Activated CD4-positive, alpha-beta T cell treated with anti-CD3 and anti-CD28 coated beads for 36 hours (primary cell): ENCODE data around the gene RELT. TPM values are rescaled to one million over a fixed set of nuclear protein-coding genes. Genes with fewer than 3 reads are reported as not detected.
A peak's percentile ranks its signal among the peaks of the same experiment; 100 is the strongest.

Experiments used
- ATAC-seq: fragments of 200-7000 bp; cut with Tn5 transposase; one replicate; pipeline ENCODE4 v1.10.0; 2021; ENCODE audit warnings: mild to moderate bottlenecking, moderate library complexity
- CTCF ChIA-PET: fragments of 350-600 bp; sonication (Branson Sonifier 250); formaldehyde crosslinking; loops from one replicate; lab custom pipeline; 2021; ENCODE audit warnings: antibody characterized with exemption; lab: Charles Lee
- POLR2A ChIA-PET: fragments of 350-600 bp; sonication (Branson Sonifier 250); formaldehyde crosslinking; loops from one replicate; lab custom pipeline; 2021; ENCODE audit warnings: antibody characterized with exemption, inconsistent platforms; lab: Charles Lee
- DNase-seq: peaks from one replicate; pipeline ENCODE4 v3.0.0-alpha.2; 2020
- H3K27ac Mint-ChIP-seq: one replicate; pipeline ENCODE4 v1.8.0; 2021; ENCODE audit warnings: mixed read lengths
- H3K27me3 Mint-ChIP-seq: one replicate; pipeline ENCODE4 v1.8.0; 2021; ENCODE audit warnings: mixed read lengths
- H3K36me3 Mint-ChIP-seq: one replicate; pipeline ENCODE4 v1.8.0; 2021; ENCODE audit warnings: low read depth, mixed read lengths
- H3K4me1 Mint-ChIP-seq: one replicate; pipeline ENCODE4 v1.8.0; 2021; ENCODE audit warnings: mixed read lengths
- H3K4me3 Mint-ChIP-seq: one replicate; pipeline ENCODE4 v1.8.0; 2021; ENCODE audit warnings: mild to moderate bottlenecking, moderate library complexity, mixed read lengths
- H3K9me3 Mint-ChIP-seq: one replicate; pipeline ENCODE4 v1.8.0; 2021; ENCODE audit warnings: low read depth, mixed read lengths
- intact Hi-C, 2 experiments: fragments of 100-400 bp; cut with DNase I in 1 of 2; cut with micrococcal nuclease in 1 of 2; formaldehyde crosslinking; loops; one replicate each; pipeline versions ENCODE4 v1.14.2 to v1.15.1; 2022 to 2024; cut with DNase I, micrococcal nuclease
- total RNA-seq, 2 experiments: library from RNA; stranded (reverse); gene quantifications; one replicate each; pipeline ENCODE4 v1.2.3, GENCODE V29; 2021

The RELT gene
- total RNA-seq, 2 experiments from 2014 or later: 18.5 to 21.3 TPM

DNA sequence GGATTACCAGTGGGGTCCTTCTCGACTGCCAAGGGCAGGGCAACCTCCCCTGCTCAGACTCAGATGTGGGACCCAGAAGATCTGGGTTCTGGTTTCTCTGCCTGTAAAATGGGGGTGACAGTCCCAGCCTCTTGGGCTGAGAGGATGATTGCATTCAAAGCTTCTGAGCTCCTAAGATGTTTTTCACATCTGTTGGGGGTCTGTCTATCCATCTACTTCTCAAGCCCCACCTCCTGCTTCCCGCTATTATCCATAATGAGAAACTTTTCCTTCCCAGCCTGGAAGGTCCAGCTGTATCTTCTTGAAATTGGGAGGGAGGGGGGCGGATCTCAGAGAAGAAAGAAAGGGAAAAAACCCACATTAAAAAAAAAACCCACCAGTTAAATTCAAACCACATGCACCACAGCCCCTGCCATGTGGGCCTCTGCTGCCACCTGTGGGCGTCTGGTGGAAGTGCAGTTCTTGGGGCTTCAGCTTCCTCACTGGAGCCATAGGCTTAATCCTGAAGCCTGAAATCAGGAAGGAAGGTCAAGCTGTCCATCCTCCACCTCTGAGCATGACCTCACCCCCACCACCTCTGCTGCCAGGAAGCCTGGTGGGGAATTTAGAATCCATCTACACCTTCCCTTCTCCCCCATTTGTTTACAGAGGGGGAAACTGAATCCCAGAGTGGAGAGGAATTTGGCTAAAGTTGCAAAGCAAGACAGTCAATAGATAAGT is 40.8 kb upstream of the RELT start:
- no peaks in the 10 kb centered on the region for H3K9me3 Mint-ChIP-seq
- no peaks in the 10 kb centered on the region for H3K4me1 Mint-ChIP-seq
- H3K27me3 Mint-ChIP-seq: no peaks in the 10 kb centered on the region
- ChIA-PET CTCF (interaction anchor here (0.6 to 6.2 kb wide), 30 partner anchors 8 to 930 kb away, joined by 3 to 91 read pairs (median 4); partner anchors contain the start of gene ARHGEF17), POLR2A (interaction anchor here (0.6 kb wide), 1 partner anchor 189 kb away, joined by 3 read pairs; no protein-coding TSS in a partner anchor)
- no peak overlapping the region for H3K4me3 Mint-ChIP-seq
- intact Hi-C loops: loop anchor here (1.0 kb wide), 2 partner anchors 28 to 40 kb away; no protein-coding TSS in a partner anchor
- no peaks in the 10 kb centered on the region for H3K36me3 Mint-ChIP-seq
- ATAC-seq: peak; percentile 63
- no peak overlapping the region for H3K27ac Mint-ChIP-seq
- DNase-seq: peak; percentile 86

DNA sequence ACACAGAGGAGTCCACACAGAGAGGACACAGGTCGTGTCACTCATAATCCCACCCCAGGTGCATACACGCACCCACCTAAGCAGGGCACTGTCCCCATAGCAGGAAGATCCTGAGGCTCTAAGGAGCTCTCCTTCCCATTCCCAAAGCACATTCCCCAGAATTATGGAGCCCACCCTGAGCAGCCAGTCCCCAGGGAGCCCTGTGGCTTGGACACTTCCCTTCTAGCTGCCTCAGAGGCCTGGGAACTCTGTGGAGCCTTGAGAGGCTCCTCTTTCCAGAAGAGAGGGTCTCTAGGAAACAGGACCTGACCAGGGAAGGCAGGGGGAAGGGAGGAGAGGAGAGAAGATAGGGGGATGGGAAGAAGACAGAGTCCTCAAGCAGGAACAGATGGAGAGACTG is 38.4 kb upstream of the RELT start:
- DNase-seq (no peak), ATAC-seq (no peak)
- Mint-ChIP-seq H3K4me1 (no peaks in the 10 kb centered on the region), H3K9me3 (no peaks in the 10 kb centered on the region), H3K4me3 (no peak overlapping the region), H3K27ac (no peak overlapping the region), H3K27me3 (no peaks in the 10 kb centered on the region), H3K36me3 (no peaks in the 10 kb centered on the region)
- ChIA-PET CTCF (interaction anchor here (0.6 to 6.2 kb wide), 9 partner anchors 13 to 467 kb away, joined by 3 to 91 read pairs (median 3); partner anchors contain the start of gene ARHGEF17), POLR2A (no interaction called here)
- intact Hi-C loops: no loop called here

DNA sequence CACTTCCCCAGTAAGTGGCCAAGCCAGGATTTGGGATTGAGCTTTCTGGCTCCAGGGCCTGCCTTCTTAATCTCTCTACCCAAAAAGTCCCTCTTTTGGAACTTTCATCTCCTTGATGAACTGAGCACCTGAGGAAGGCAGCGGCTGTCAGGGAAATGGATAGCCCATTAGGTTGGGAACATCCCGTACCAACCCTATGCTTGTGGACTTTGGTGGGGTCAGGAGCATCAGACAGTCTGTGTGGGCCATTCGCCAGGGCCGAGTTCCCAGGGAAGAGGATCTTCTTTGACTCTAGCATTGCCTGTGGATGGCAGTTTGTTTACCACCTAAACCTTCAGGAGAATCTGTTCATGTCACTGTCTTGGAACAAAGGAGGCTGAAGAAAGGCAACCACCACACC is 37.9 kb upstream of the RELT start:
- Mint-ChIP-seq H3K27me3 (no peaks in the 10 kb centered on the region), H3K4me1 (no peaks in the 10 kb centered on the region), H3K9me3 (no peaks in the 10 kb centered on the region), H3K4me3 (no peak overlapping the region), H3K36me3 (no peaks in the 10 kb centered on the region), H3K27ac (no peak overlapping the region)
- intact Hi-C loops: no loop called here
- CTCF ChIA-PET: interaction anchor here (0.9 to 6.2 kb wide), 4 partner anchors 13 to 468 kb away, joined by 3 to 91 read pairs (median 8); partner anchors contain the start of gene ARHGEF17
- ATAC-seq (no peak), DNase-seq (no peak)
- POLR2A ChIA-PET: no interaction called here

DNA sequence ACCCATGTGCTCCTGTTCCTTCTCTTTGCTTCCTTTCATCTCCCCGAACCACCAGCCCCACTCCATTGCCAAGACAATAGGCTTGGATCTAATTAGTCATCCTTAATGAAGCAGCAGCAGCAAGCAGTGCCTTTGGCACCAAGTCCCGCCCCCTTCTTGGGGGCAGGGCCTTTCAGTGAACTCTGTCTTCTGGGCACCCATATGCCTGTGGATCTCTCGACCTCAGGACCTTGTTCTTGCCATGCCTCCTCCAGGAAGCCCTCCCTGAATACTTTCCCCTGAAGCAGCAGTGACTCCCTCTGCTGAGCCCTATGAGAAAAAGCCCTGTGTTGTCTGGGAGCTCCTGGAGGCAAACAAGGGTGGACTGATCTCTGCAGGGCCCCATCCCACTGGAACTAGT is 36.0 kb upstream of the RELT start:
- H3K9me3 Mint-ChIP-seq: no peaks in the 10 kb centered on the region
- no peaks in the 10 kb centered on the region for H3K27me3 Mint-ChIP-seq
- H3K4me1 Mint-ChIP-seq: no peaks in the 10 kb centered on the region
- DNase-seq (peak; percentile 24), ATAC-seq (peak; percentile 43)
- CTCF ChIA-PET: interaction anchor here (0.7 to 2.9 kb wide), 2 partner anchors 11 to 319 kb away, joined by 3 to 19 read pairs; no protein-coding TSS in a partner anchor
- no peak overlapping the region for H3K27ac Mint-ChIP-seq
- H3K36me3 Mint-ChIP-seq: no peaks in the 10 kb centered on the region
- H3K4me3 Mint-ChIP-seq: no peak overlapping the region
- POLR2A ChIA-PET: no interaction called here
- intact Hi-C loops: no loop called here

DNA sequence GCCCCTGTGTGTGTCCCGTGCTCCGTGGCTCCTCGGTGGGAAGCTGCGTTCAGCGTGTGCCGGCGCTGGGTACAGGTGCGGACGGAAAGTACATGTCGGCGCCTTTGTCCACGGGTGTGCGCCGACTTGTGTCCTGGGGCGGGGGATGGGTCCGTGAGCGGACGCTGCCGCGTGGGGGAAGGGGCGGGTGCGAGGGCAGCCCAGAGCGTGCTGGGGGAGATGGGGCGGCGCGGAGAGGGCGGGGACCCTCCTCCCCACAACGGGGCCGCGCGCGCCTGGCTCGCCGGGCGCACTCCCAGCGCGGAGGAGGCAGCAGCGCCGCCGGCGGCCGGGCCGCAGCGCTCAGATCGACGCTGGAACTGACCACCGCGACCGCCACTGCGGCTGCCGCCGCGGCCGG is 33.6 kb upstream of the RELT start:
- intact Hi-C loops: no loop called here
- Mint-ChIP-seq H3K27ac (no peak overlapping the region), H3K4me1 (no peaks in the 10 kb centered on the region), H3K9me3 (no peaks in the 10 kb centered on the region), H3K4me3 (no peak overlapping the region), H3K27me3 (no peaks in the 10 kb centered on the region), H3K36me3 (no peaks in the 10 kb centered on the region)
- POLR2A ChIA-PET: no interaction called here
- CTCF ChIA-PET: interaction anchor here (2.9 kb wide), 1 partner anchor 9 kb away, joined by 19 read pairs; no protein-coding TSS in a partner anchor
- ATAC-seq (no peak), DNase-seq (no peak)

DNA sequence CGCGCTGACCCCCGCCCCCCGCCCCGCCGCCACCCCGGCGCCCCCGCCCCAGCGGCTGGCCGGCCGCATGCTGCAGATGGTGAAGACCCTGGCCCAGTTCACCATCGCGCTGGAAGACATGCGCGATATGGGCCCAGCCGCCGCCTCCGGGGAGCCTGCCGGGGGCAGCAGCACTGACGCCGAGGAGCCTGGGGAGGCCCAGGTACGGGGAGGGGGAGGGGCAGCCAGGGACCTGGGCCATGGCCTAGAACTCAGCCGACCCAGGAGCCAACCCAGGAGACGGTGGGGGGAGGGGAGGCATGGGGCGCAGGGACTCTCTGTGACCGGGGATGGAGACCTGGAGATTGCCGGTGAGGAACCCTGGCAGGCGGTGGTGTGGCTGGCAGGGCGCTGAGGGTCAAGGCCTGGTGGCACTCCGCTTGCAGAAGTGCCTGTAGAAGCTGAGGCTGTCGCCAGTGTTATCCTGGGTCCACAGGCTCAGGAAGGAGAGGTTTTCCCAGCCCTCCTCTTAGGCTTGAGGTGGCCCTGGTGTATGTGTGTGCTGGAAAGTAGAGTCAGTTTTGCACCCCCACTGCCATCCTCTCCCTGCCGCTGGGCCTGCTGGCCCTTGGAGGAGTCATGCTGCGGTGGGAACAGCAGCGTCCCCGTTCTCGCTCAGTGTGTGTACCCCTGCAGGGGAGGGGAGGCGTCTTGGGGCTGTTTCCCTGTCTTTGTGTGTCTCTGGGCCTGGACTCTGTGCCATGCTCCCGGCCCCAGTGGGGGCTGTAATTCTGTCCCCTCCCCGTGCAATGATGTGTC is 32.9 kb upstream of the RELT start:
- ChIA-PET POLR2A (no interaction called here), CTCF (no interaction called here)
- intact Hi-C loops: no loop called here
- DNase-seq: no peak
- Mint-ChIP-seq H3K4me1 (no peaks in the 10 kb centered on the region), H3K36me3 (no peaks in the 10 kb centered on the region), H3K27ac (no peak overlapping the region), H3K4me3 (no peak overlapping the region), H3K9me3 (no peaks in the 10 kb centered on the region), H3K27me3 (no peaks in the 10 kb centered on the region)
- ATAC-seq: no peak

DNA sequence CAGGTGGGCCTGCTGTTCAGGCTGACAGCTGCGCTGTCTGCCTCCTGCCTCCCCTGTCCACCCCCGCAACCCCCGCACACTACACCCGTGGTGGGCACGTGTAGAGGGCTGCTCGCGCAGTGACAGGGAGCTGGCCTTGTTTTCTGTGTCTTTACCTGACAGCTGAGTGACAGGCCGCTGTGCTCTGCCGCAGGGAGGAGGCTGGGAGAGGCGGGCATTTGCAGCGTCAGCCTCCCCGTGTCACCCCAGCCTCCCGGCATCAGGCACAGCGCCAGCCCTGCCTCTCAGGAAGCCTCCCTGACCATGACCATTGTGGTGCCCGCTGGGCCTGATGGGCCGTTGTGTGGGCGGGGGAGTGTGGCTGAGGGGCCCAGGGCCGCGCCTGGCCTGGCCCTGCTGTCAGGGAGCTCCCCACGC is 32.0 kb upstream of the RELT start:
- H3K9me3 Mint-ChIP-seq: no peaks in the 10 kb centered on the region
- DNase-seq (no peak), ATAC-seq (no peak)
- intact Hi-C loops: no loop called here
- POLR2A ChIA-PET: interaction anchor here (0.9 kb wide), 1 partner anchor 35 kb away, joined by 7 read pairs; no protein-coding TSS in a partner anchor
- H3K27ac Mint-ChIP-seq: no peak overlapping the region
- CTCF ChIA-PET: interaction anchor here (0.6 to 0.7 kb wide), 2 partner anchors 273 to 284 kb away, joined by 3 read pairs; no protein-coding TSS in a partner anchor
- H3K27me3 Mint-ChIP-seq: no peaks in the 10 kb centered on the region
- no peaks in the 10 kb centered on the region for H3K4me1 Mint-ChIP-seq
- H3K4me3 Mint-ChIP-seq: no peak overlapping the region
- no peaks in the 10 kb centered on the region for H3K36me3 Mint-ChIP-seq

DNA sequence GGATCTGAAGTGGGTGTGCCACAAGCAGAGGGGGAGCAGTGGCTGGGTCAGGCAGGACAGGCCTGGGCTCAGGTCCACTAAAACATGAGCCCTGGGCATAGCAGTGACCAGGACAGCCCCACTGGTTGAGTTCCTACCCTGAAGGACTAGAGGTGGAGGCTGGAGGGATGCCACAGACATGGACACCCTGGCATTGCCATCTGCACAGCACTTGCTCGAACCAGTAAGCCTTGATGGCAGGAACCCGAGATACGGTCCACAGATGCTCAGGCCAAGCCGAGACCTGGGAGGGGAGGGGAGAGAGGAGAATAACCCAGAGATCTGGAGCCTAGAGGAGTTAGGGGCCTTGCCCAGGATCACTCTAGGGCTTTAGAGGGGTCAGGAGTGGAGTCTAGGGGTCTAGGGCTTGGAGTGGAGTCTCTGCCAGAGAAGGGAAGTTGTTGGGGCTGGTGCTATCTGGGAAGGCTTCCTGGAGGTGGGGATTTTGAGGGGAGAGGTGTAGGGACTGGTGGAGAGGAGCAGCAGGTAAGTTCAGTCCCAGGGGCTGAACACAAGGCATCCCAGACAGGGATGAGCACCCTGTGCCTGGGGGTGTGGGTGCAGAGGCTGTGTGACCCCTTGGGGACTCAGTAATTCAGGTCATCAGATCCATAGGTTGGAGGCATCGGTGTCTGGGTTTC is 30.6 kb upstream of the RELT start:
- intact Hi-C loops: no loop called here
- no peaks in the 10 kb centered on the region for H3K4me1 Mint-ChIP-seq
- no peak for ATAC-seq

DNA sequence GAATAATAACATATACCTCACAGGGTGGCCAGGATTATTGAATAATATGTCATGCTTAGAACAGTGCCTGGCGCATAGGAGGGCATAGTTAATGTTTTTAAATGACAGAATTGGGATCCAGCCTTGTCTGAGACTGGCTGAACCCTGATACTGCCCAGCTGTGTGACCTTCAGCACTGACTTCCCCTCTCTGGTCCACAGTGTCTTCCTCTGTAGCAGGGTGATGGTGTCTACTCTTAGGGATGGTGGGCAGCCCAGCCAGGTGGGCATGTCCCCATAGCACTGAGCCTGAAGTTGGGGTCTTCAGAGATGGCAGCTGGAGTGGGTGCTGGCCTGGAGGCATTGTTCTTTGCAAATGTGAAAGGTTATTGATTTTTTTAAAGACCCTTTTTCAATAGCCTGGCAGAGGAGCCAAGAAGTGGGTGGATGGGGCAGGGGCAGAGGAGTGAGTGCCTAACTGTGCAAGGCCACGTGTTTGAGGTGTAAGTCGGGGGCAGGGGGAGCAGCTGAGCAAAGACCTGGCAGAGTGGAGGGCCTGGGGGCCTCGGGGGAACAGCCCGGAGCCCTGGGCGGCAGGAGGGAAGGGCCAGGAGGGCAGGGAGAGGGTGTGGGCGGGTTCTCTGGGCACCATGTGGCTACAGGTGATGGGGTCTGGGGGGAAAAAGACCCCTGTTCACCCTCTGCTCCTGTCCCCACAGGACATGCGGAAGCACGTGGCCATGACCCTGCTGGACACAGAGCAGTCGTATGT is 29.8 kb upstream of the RELT start:
- H3K4me1 Mint-ChIP-seq: peaks cover 1% of the 10 kb centered on the region
- no peaks in the 10 kb centered on the region for H3K36me3 Mint-ChIP-seq
- H3K9me3 Mint-ChIP-seq: no peaks in the 10 kb centered on the region
- ATAC-seq (no peak), DNase-seq (no peak)
- ChIA-PET POLR2A (no interaction called here), CTCF (no interaction called here)
- no peaks in the 10 kb centered on the region for H3K27me3 Mint-ChIP-seq
- no peak overlapping the region for H3K4me3 Mint-ChIP-seq
- no peak overlapping the region for H3K27ac Mint-ChIP-seq
- intact Hi-C loops: no loop called here

More for the DNA sequence above, 30.6 kb upstream of the RELT start:
- Mint-ChIP-seq H3K4me3 (no peak overlapping the region), H3K27me3 (no peaks in the 10 kb centered on the region), H3K36me3 (no peaks in the 10 kb centered on the region), H3K27ac (no peak overlapping the region), H3K9me3 (no peaks in the 10 kb centered on the region)
- no peak for DNase-seq
- POLR2A ChIA-PET: no interaction called here
- CTCF ChIA-PET: no interaction called here

DNA sequence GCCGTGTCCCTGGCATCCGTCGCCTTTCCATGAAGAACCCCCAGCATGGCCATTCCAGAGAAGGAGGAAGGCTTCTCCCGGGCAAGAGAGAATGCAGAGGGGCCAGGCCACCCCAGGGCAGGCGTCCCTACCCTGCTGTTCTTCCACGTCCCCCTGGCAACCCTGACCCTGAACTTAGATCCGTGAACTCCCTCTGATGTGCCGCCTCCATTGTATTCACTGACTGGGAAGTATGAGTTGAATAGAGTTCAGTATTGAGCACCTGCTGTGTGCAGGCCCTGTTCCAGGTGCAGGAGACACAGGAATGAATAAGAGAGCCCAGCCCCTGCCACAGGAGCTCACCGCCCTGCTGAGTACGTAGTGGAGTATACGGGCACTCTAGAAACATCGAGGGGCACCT is 29.1 kb upstream of the RELT start:
- Mint-ChIP-seq H3K4me3 (no peak overlapping the region), H3K36me3 (no peaks in the 10 kb centered on the region), H3K9me3 (no peaks in the 10 kb centered on the region), H3K4me1 (peaks cover 2% of the 10 kb centered on the region), H3K27me3 (no peaks in the 10 kb centered on the region), H3K27ac (no peak overlapping the region)
- ChIA-PET CTCF (interaction anchor here (1.1 kb wide), 1 partner anchor 21 kb away, joined by 4 read pairs; no protein-coding TSS in a partner anchor), POLR2A (no interaction called here)
- DNase-seq: no peak
- intact Hi-C loops: no loop called here
- ATAC-seq: no peak
